Esophagus muscularis mucosa (tissue), 3 donors: Measurements from ENCODE around the gene PKP4.

Source experiments
- CTCF ChIP-seq, 3 experiments: fragments of 200-600 bp in 2 of 3; fragments of 450-650 bp in 1 of 3; sonication (generic) in 2 of 3; IDR thresholded peaks; one replicate each; pipeline ENCODE4 v1.5.1; 2017 to 2019; ENCODE audit warnings: antibody characterized with exemption in 3 of 3, mild to moderate bottlenecking in 2 of 3, moderate library complexity in 1 of 3
- EP300 ChIP-seq: sonication (generic); formaldehyde crosslinking; IDR thresholded peaks from one replicate; pipeline ENCODE4 v1.6.1; 2017; ENCODE audit warnings: antibody characterized with exemption

- TF ChIP-seq CTCF (IDR thresholded peaks at IDR 0.05) (no peak), EP300 (no peak)
Measured at GRCh38 chr2:158724803-158725381, 268.1 kb downstream of the PKP4 start.
